H9 (cell line): Measurements from ENCODE around the gene SLC23A1. TPM values are rescaled to one million over a fixed set of nuclear protein-coding genes. Genes with fewer than 3 reads are reported as not detected.
A peak's percentile ranks its signal among the peaks of the same experiment; 100 is the strongest.
"Not testable (repeated sequence)": the region's sequence is repeated elsewhere in the genome, so short reads cannot be mapped to it uniquely, and the experiment has no call there.

Experiments
- DNase-seq: peaks from one replicate; pipeline ENCODE4 v3.0.0-alpha.2; 2017
- H2AFZ ChIP-seq: one replicate; pipeline ENCODE4 v1.6.1; 2013; ENCODE audit warnings: mild to moderate bottlenecking, low read length, control low read depth, moderate library complexity
- H2AK5ac ChIP-seq: 2 replicates; pipeline ENCODE4 v1.6.1; 2013; ENCODE audit warnings: low read length, control low read depth, mixed read lengths; ENCODE audit not compliant: insufficient read length
- H2BK120ac ChIP-seq: one replicate; pipeline ENCODE4 v1.6.1; 2013; ENCODE audit warnings: low read depth, mild to moderate bottlenecking, low read length, control low read depth, inconsistent platforms; ENCODE audit not compliant: poor library complexity, severe bottlenecking
- H2BK12ac ChIP-seq: 2 replicates; pipeline ENCODE4 v1.6.1; 2013; ENCODE audit warnings: low read length, control low read depth, mixed read lengths, low read depth; ENCODE audit not compliant: insufficient read length
- H2BK15ac ChIP-seq: 2 replicates; pipeline ENCODE4 v1.6.1; 2013; ENCODE audit warnings: low read depth, low read length, control low read depth
- H2BK20ac ChIP-seq: one replicate; pipeline ENCODE4 v1.6.1; 2013; ENCODE audit warnings: low read depth, mild to moderate bottlenecking, low read length, control low read depth, inconsistent platforms; ENCODE audit not compliant: poor library complexity, severe bottlenecking
- H2BK5ac ChIP-seq: 2 replicates; pipeline ENCODE4 v1.6.1; 2013; ENCODE audit warnings: low read length, control low read depth, mixed read lengths; ENCODE audit not compliant: insufficient read length
- H3K14ac ChIP-seq: 2 replicates; pipeline ENCODE4 v1.6.1; 2013; ENCODE audit warnings: low read length, control low read depth; ENCODE audit not compliant: insufficient read depth
- H3K18ac ChIP-seq: 2 replicates; pipeline ENCODE4 v1.6.1; 2013; ENCODE audit warnings: low read depth, mild to moderate bottlenecking, mixed read lengths, low read length, control low read depth; ENCODE audit not compliant: insufficient read length
- H3K23ac ChIP-seq: 2 replicates; pipeline ENCODE4 v1.6.1; 2013; ENCODE audit warnings: low read length, control low read depth, mixed read lengths, low read depth; ENCODE audit not compliant: insufficient read length
- H3K23me2 ChIP-seq: 2 replicates; pipeline ENCODE4 v1.6.1; 2013; ENCODE audit warnings: low read depth, mild to moderate bottlenecking, mixed read lengths, low read length, control low read depth; ENCODE audit not compliant: insufficient read length, poor library complexity, severe bottlenecking
- H3K27ac ChIP-seq: 2 replicates; pipeline ENCODE4 v1.5.1; 2013; ENCODE audit warnings: low read length, control low read depth, mixed read lengths, low read depth; ENCODE audit not compliant: insufficient read length
- H3K27me3 ChIP-seq: 2 replicates; pipeline ENCODE4 v1.6.1; 2013; ENCODE audit warnings: low read length, control low read depth, inconsistent platforms; ENCODE audit not compliant: insufficient read depth
- H3K4ac ChIP-seq: 2 replicates; pipeline ENCODE4 v1.6.1; 2013; ENCODE audit warnings: low read depth, mild to moderate bottlenecking, control low read depth, inconsistent platforms, low read length, moderate library complexity
- H3K4me1 ChIP-seq: 2 replicates; pipeline ENCODE4 v1.6.1; 2013; ENCODE audit warnings: low read length, control low read depth, inconsistent platforms; ENCODE audit not compliant: insufficient read depth
- H3K4me2 ChIP-seq: 2 replicates; pipeline ENCODE4 v1.6.1; 2013; ENCODE audit warnings: low read length, control low read depth, mixed read lengths; ENCODE audit not compliant: insufficient read length, insufficient read depth
- H3K56ac ChIP-seq: 2 replicates; pipeline ENCODE4 v1.6.1; 2013; ENCODE audit warnings: low read depth, mild to moderate bottlenecking, mixed read lengths, low read length, control low read depth; ENCODE audit not compliant: insufficient read length
- H3K79me1 ChIP-seq: 2 replicates; pipeline ENCODE4 v1.6.1; 2013; ENCODE audit warnings: low read depth, mild to moderate bottlenecking, moderate library complexity, low read length, control low read depth, inconsistent platforms; ENCODE audit not compliant: insufficient read depth, poor library complexity, severe bottlenecking
- H3K79me2 ChIP-seq: 2 replicates; pipeline ENCODE4 v1.6.1; 2013; ENCODE audit warnings: low read length, control low read depth, inconsistent platforms; ENCODE audit not compliant: insufficient read depth
- H3K9ac ChIP-seq: 2 replicates; pipeline ENCODE4 v1.6.1; 2013; ENCODE audit warnings: low read length, control low read depth, mixed read lengths; ENCODE audit not compliant: insufficient read length; ENCODE audit errors: extremely low read depth
- H3K9me3 ChIP-seq: one replicate; pipeline ENCODE4 v1.6.1; 2013; ENCODE audit warnings: low read depth, low read length, inconsistent platforms; ENCODE audit not compliant: control insufficient read depth
- H3T11ph ChIP-seq: one replicate; pipeline ENCODE4 v1.6.1; 2013; ENCODE audit warnings: mild to moderate bottlenecking, low read length, control low read depth, inconsistent platforms
- H4K20me1 ChIP-seq: one replicate; pipeline ENCODE4 v1.6.1; 2013; ENCODE audit not compliant: control insufficient read depth, insufficient read length, insufficient read depth
- H4K5ac ChIP-seq: 2 replicates; pipeline ENCODE4 v1.6.1; 2013; ENCODE audit warnings: low read depth, mild to moderate bottlenecking, mixed read lengths, low read length, control low read depth; ENCODE audit not compliant: insufficient read length
- H4K8ac ChIP-seq: replicated peaks from 2 replicates; pipeline ENCODE4 v1.6.1; 2013; ENCODE audit warnings: low read length, control low read depth, mixed read lengths, low read depth; ENCODE audit not compliant: insufficient read length
- H4K91ac ChIP-seq: 2 replicates; pipeline ENCODE4 v1.6.1; 2013; ENCODE audit warnings: low read depth, mild to moderate bottlenecking, moderate library complexity, mixed read lengths, low read length, control low read depth; ENCODE audit not compliant: insufficient read length
- H3K27ac Mint-ChIP-seq, 3 experiments: 2 replicates in 2 of 3; 3 replicates in 1 of 3; pipeline ENCODE4 v1.8.0; 2020 to 2021; ENCODE audit warnings: mixed read lengths in 3 of 3, mild to moderate bottlenecking in 1 of 3, moderate library complexity in 1 of 3
- H3K27me3 Mint-ChIP-seq: 2 replicates; pipeline ENCODE4 v1.8.0; 2021; ENCODE audit warnings: low read depth, mild to moderate bottlenecking, moderate library complexity, mixed read lengths
- H3K36me3 Mint-ChIP-seq, 3 experiments: 2 replicates in 2 of 3; 3 replicates in 1 of 3; pipeline ENCODE4 v1.8.0; 2020 to 2021; ENCODE audit warnings: low read depth in 3 of 3, mixed read lengths in 3 of 3; ENCODE audit not compliant: insufficient read depth in 1 of 3
- H3K4me1 Mint-ChIP-seq, 2 experiments: 2 replicates each; pipeline ENCODE4 v1.8.0; 2020; ENCODE audit warnings: mixed read lengths in 2 of 2
- H3K4me3 Mint-ChIP-seq, 2 experiments: 2 replicates in 1 of 2; 3 replicates in 1 of 2; pipeline ENCODE4 v1.8.0; 2020 to 2021; ENCODE audit warnings: mild to moderate bottlenecking in 2 of 2, mixed read lengths in 2 of 2, moderate library complexity in 1 of 2
- H3K9me3 Mint-ChIP-seq, 2 experiments: 2 replicates in 1 of 2; 3 replicates in 1 of 2; pipeline ENCODE4 v1.8.0; 2020; ENCODE audit warnings: mild to moderate bottlenecking in 2 of 2, mixed read lengths in 2 of 2, moderate library complexity in 1 of 2
- WGBS: extraction: QIAGEN DNeasy Blood & Tissue Kit; methylation state at CpG from one replicate; pipeline ENCODE4 v1.1.7; 2013; ENCODE audit warnings: missing lambda C conversion rate, low lambda C conversion rate, mixed read lengths; ENCODE audit not compliant: insufficient read length; ENCODE audit errors: extremely low coverage; 5-methylcytosine and 5-hydroxymethylcytosine counted together
- total RNA-seq: library from RNA; stranded (reverse); gene quantifications from 2 replicates; pipeline ENCODE4 v1.2.1, GENCODE V29; 2021

Gene SLC23A1
- total RNA-seq, 1 experiment from 2014 or later: not detected

GRCh38 chr5:139345442-139345841 is 37.7 kb downstream of the SLC23A1 start:
- H4K20me1 ChIP-seq, H2AFZ ChIP-seq, H2BK20ac ChIP-seq, H4K5ac ChIP-seq, H2AK5ac ChIP-seq, H3K9me3 Mint-ChIP-seq, H4K91ac ChIP-seq, H3K27ac ChIP-seq, H4K8ac ChIP-seq, H3K23ac ChIP-seq, H3K18ac ChIP-seq, H3K14ac ChIP-seq, H3T11ph ChIP-seq, H2BK12ac ChIP-seq, H3K27me3 Mint-ChIP-seq, H3K4me1 ChIP-seq, H3K27me3 ChIP-seq, H3K4me3 Mint-ChIP-seq, H3K56ac ChIP-seq, H3K4me2 ChIP-seq, H2BK5ac ChIP-seq, H2BK15ac ChIP-seq, DNase-seq, H3K9me3 ChIP-seq, H3K9ac ChIP-seq, H3K4ac ChIP-seq, H2BK120ac ChIP-seq, H3K23me2 ChIP-seq: not testable (repeated sequence)
- Mint-ChIP-seq H3K4me1 (peaks cover 18 to 25% of the 10 kb centered on the region in 2 experiments), H3K36me3 (peaks cover 18 to 45% (median 41%) of the 10 kb centered on the region in 3 experiments; a peak in 6 of 7 replicates), H3K27ac (peak overlapping the region in 1 of 3 experiments; percentile 94; a peak in 2 of 7 replicates)
- Histone ChIP-seq H3K79me1 (peaks cover 11% of the 10 kb centered on the region), H3K79me2 (peaks cover 61% of the 10 kb centered on the region)
- no CpG with 5 or more reads among the region's 8 CpGs for WGBS
